D721Med (cell line): ENCODE data around the gene SMIM15.

Experiments
- DNase-seq: peaks from one replicate; pipeline ENCODE4 v3.0.0; 2011; ENCODE audit warnings: low spot score; ENCODE audit not compliant: insufficient read length
- FAIRE-seq: peaks from 2 replicates; lab custom pipeline; 2011; peaks lifted over from hg19 to GRCh38; lab: Jason Lieb, UNC
- CTCF ChIP-seq: IDR thresholded peaks from 2 replicates; pipeline ENCODE4 v1.5.1; 2012; ENCODE audit warnings: mild to moderate bottlenecking, control low read depth; ENCODE audit not compliant: insufficient read depth; ENCODE audit errors: missing control alignments

Gene SMIM15

GRCh38 chr5:61160497-61160896 lies 1.8 kb downstream of the SMIM15 start:
- DNase-seq, result no peak
- TF ChIP-seq CTCF, result no peak
- FAIRE-seq, result no peak

GRCh38 chr5:61159836-61160235 lies 2.4 kb downstream of the SMIM15 start:
- DNase-seq, result no peak

GRCh38 chr5:61159070-61159469 lies 3.2 kb downstream of the SMIM15 start:
- FAIRE-seq (no peak), DNase-seq (no peak)
- TF ChIP-seq CTCF, result no peak

More at GRCh38 chr5:61159836-61160235, 2.4 kb downstream of the SMIM15 start:
- TF ChIP-seq CTCF, result no peak
- no peak for FAIRE-seq

GRCh38 chr5:61151893-61152292 lies 10.4 kb downstream of the SMIM15 start:
- FAIRE-seq (no peak), DNase-seq (no peak)

GRCh38 chr5:61148515-61148914 lies 13.8 kb downstream of the SMIM15 start:
- no peak for DNase-seq
- no peak for TF ChIP-seq CTCF
- no peak for FAIRE-seq

More at GRCh38 chr5:61151893-61152292, 10.4 kb downstream of the SMIM15 start:
- no peak for TF ChIP-seq CTCF

- no peak for TF ChIP-seq CTCF
- DNase-seq, result no peak
- FAIRE-seq, result no peak
Measured at GRCh38 chr5:61142811-61143210, 19.5 kb downstream of the SMIM15 start.

GRCh38 chr5:61142391-61142790 lies 19.9 kb downstream of the SMIM15 start:
- TF ChIP-seq CTCF, result no peak
- DNase-seq (no peak), FAIRE-seq (peak; percentile 56)
